Renal pelvis (tissue), 4 donors: ENCODE data around the gene DUS1L. TPM values are rescaled to one million over a fixed set of nuclear protein-coding genes. Genes with fewer than 3 reads are reported as not detected.

Experiments used
- DNase-seq: peaks from one replicate; pipeline ENCODE4 v3.0.0-alpha.2; 2013
- polyA plus RNA-seq, 3 donors: library from polyadenylated mRNA; unstranded; fragments of 120-200 nt; gene quantifications; one replicate each; pipeline ENCODE4 v1.2.1, GENCODE V29; 2013; ENCODE audit not compliant: insufficient read length in 3 of 3

DUS1L gene
- polyA plus RNA-seq, 3 donors, result 76.8 to 96.3 (median 90.9) TPM

- no peak for DNase-seq
Measured at GRCh38 chr17:82079001-82079677, 13.5 kb upstream of the DUS1L start.

GRCh38 chr17:82078433-82078832 is 12.8 kb upstream of the DUS1L start:
- no peak for DNase-seq

- DNase-seq, result no peak
Measured at GRCh38 chr17:82077617-82078358, 12.2 kb upstream of the DUS1L start.

- DNase-seq, result no peak
Measured at GRCh38 chr17:82076785-82077591, 11.4 kb upstream of the DUS1L start.

- no peak for DNase-seq
Measured at GRCh38 chr17:82076018-82076784, 10.6 kb upstream of the DUS1L start.

GRCh38 chr17:82073446-82073845 is 7.8 kb upstream of the DUS1L start:
- DNase-seq, result no peak

GRCh38 chr17:82072827-82073226 is 7.2 kb upstream of the DUS1L start:
- DNase-seq, result no peak

- no peak for DNase-seq
Measured at GRCh38 chr17:82070611-82071010, 5.0 kb upstream of the DUS1L start.

- DNase-seq, result no peak
Measured at GRCh38 chr17:82065193-82065637, 389 bp downstream of the DUS1L start.

- DNase-seq, result no peak
Measured at GRCh38 chr17:82064433-82065192, 991 bp downstream of the DUS1L start.

GRCh38 chr17:82063424-82064415 is 1.9 kb downstream of the DUS1L start:
- DNase-seq, result no peak

GRCh38 chr17:82062984-82063368 is 2.6 kb downstream of the DUS1L start:
- no peak for DNase-seq

GRCh38 chr17:82062076-82062983 is 3.3 kb downstream of the DUS1L start:
- DNase-seq, result no peak

GRCh38 chr17:82061047-82061925 is 4.3 kb downstream of the DUS1L start:
- DNase-seq, result no peak

GRCh38 chr17:82060614-82061013 is 5.0 kb downstream of the DUS1L start:
- no peak for DNase-seq

- DNase-seq, result no peak
Measured at GRCh38 chr17:82060001-82060380, 5.6 kb downstream of the DUS1L start.

GRCh38 chr17:82059272-82060000 is 6.2 kb downstream of the DUS1L start:
- no peak for DNase-seq
